Fibroblast of mammary gland (primary cell): Measurements from ENCODE around the gene SPRR4.
"Not testable (repeated sequence)": the region's sequence is repeated elsewhere in the genome, so short reads cannot be mapped to it uniquely, and the experiment has no call there.

Experiments
- DNase-seq: peaks from one replicate; pipeline ENCODE4 v3.0.0-alpha.2; 2010; ENCODE audit warnings: low read depth
- H3K4me3 ChIP-seq: 2 replicates; pipeline ENCODE4 v1.5.1; 2011; ENCODE audit warnings: low read depth, mild to moderate bottlenecking, low read length, moderate library complexity; ENCODE audit not compliant: control insufficient read depth
- TF ChIP-seq, protein P1 (sequence below): conservative IDR thresholded peaks from 2 replicates; pipeline ENCODE4 v1.5.1; 2011; ENCODE audit warnings: low read depth, low read length, inconsistent platforms; ENCODE audit not compliant: control insufficient read depth, insufficient read depth

SPRR4 gene

DNA sequence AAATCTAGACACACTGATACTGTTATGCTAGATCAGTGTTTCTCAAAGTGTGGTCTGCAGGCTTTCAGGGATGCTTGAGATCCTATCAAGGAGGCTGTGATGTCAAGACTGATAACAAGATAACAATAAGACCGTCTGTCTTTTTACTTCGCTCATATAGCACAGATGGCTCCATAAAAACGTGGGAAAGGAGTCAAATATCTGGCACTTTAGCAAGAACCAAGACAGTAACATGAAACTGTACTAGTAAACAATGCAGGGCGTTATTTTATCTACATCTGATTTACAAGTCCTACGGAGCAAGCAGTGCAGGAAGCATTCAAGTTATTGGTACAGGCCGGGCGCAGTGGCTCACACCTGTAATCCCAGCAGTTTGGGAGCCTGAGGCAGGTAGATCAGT is 27.5 kb downstream of the SPRR4 start:
- H3K4me3 ChIP-seq, result no peak overlapping the region
- TF ChIP-seq, protein P1, sequence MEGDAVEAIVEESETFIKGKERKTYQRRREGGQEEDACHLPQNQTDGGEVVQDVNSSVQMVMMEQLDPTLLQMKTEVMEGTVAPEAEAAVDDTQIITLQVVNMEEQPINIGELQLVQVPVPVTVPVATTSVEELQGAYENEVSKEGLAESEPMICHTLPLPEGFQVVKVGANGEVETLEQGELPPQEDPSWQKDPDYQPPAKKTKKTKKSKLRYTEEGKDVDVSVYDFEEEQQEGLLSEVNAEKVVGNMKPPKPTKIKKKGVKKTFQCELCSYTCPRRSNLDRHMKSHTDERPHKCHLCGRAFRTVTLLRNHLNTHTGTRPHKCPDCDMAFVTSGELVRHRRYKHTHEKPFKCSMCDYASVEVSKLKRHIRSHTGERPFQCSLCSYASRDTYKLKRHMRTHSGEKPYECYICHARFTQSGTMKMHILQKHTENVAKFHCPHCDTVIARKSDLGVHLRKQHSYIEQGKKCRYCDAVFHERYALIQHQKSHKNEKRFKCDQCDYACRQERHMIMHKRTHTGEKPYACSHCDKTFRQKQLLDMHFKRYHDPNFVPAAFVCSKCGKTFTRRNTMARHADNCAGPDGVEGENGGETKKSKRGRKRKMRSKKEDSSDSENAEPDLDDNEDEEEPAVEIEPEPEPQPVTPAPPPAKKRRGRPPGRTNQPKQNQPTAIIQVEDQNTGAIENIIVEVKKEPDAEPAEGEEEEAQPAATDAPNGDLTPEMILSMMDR, result no peak
- no peak for DNase-seq

DNA sequence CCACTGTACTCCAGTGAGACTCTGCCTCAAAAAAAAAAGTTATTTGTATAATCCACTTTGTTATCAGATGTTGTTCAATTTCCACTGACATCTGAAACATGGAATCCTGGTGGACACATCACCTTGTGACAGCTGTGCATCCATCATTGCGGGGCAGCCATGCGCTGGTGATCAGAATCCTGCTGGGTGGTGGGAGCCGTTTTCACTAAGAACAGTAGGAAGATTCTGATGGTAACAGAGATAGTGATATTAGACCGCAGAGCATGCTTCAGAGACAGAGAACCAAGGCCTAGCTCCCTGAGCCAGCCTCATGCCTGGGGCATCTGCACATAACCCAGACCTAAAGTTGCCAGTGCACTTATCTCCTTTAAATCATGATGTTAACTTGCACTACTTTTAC is 28.0 kb downstream of the SPRR4 start:
- TF ChIP-seq, protein P1, result no peak
- H3K4me3 ChIP-seq, result no peak overlapping the region
- no peak for DNase-seq

DNA sequence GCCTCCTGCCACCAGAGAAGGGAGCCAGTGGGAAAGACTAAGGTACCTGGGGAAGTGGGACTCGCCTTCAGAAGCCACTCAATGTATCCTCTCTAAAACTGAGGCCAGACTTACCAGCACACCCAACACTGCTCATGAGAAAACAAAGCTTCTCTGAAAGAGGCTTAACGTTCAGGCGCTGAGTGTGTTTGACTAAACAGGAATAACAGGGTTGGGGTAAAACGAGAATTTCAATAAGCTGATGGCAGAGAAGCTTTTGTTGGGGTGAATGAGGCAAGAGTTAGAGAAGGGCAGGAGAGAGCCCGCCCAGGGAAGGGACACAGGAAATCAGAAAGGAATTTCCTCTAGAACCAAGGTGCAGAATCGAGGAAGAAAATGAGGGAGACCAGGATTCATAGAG is 29.4 kb downstream of the SPRR4 start:
- H3K4me3 ChIP-seq, result no peak overlapping the region
- DNase-seq, result no peak
- TF ChIP-seq, protein P1, result no peak

DNA sequence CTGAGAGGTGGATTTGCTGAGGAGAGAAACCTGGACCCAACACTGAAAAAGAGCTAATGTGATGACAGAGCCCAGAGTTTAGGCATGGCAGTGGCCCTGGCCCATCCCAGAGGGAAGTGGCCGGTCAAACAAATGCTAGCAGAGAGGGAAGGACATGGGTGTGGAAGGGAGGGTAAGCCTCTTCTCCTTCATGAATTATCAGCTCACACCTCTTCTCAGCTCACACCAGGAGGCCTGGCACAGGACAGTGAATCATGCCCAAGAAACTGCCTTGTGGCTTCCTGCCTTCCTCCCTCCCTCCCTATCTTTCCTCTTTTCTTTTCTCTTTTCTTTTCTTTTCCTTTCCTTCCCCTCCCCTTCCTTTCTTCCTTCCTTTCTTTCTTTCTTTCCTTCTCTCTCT is 29.8 kb downstream of the SPRR4 start:
- TF ChIP-seq, protein P1, result no peak
- no peak for DNase-seq

DNA sequence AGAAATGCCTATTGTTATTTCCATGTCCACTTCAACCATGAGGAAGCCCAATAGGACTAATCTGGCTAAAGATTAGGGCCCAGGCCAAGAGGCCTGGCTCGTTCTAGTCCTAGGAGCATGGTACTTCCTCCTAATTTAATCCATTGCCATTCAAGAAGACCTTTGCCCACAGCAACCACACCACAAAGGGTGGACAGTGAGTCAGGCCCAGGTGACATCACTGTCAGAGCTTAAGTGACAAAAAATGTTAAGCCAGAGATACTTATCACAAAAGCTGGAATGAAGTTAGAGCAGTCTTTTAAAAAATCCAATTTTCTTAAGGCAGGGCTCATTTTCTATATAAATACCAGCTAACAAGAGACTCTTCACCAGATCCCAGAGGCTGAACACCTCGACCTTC is 30.9 kb downstream of the SPRR4 start, which contains the start of gene SPRR3:
TSS of gene SPRR3 (plus strand) at position 368 of the 400 bp plus-strand sequence. CDS start 1,272 bp downstream, outside the sequence.
- no peak for DNase-seq
- no peak within 1 kb of the TSS for H3K4me3 ChIP-seq
- TF ChIP-seq, protein P1, result no peak

More for the DNA sequence above, 29.8 kb downstream of the SPRR4 start:
- no peak overlapping the region for H3K4me3 ChIP-seq

DNA sequence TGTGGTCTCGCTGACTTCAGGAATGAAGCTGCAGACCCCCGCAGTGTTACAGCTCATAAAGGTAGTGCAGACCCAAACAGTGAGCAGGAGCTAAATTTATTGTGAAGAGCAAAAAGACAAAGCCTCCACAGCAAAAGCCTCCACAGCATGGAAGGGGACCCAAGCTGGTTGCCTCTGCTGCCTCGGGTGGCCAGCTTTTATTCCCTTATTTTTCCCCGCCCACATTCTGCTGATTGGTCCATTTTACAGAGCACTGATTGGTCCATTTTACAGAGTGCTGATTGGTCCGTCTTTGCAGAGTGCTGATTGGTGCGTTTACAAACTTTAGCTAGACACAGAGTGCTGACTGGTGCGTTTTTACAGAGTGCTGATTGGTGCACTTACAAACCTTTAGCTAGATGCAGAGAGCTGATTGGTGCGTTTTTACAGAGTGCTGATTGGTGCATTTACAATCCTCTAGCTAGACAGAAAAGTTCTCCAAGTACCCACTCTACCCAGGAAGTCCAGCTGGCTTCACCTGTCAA is 40.8 kb downstream of the SPRR4 start:
- not testable (repeated sequence) for H3K4me3 ChIP-seq, DNase-seq

DNA sequence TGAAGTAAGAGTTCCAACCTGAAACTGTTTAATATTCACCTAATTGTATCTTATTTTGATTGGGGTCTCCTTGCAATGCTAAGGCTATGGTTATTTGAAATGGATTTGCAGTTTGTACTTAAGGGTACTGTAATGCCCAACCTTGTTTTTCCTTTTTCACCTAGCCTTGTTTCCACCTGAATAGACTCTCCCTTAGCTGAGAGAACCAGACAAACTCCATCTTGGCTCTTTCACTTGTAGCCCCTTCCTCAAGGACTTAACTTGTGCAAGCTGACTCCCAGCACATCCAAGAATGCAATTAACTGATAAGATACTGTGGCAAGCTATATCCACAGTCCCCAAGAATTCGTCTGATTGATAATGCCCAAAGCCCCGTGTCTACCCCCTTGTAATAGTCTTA is 51.4 kb downstream of the SPRR4 start:
- H3K4me3 ChIP-seq, DNase-seq: not testable (repeated sequence)
